Measurements from ENCODE around the gene NLRP5.

The NLRP5 gene

GRCh38 chr19:56053596-56053995 is 67.0 kb downstream of the NLRP5 start:
- no peak for TF ChIP-seq CTCF (IDR thresholded peaks at IDR 0.05)

GRCh38 chr19:56066152-56067023 is 79.8 kb downstream of the NLRP5 start:
- peak; percentile 82 for TF ChIP-seq CTCF (IDR thresholded peaks at IDR 0.05)

- TF ChIP-seq CTCF (IDR thresholded peaks at IDR 0.05): no peak
Measured at GRCh38 chr19:56069642-56070041, 83.1 kb downstream of the NLRP5 start.

DNA sequence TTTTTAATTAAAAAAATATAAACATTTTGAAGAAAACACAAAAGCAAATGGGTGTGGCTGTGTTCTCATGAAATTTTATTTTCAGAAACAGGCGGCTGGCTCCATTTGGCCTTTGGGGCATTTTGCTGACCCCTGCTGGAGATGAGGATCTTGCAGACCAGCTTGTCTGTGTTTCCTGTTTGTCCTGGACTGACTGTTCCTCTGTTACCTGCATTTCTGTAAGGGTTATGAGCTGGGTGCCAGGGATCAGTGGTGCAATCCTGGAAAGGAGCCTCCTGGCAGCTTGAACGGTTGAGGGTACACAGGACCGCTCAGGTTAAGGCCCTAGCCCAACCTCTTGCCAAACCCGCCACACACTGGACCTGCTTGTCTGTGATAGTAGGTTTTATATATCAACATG is 84.6 kb downstream of the NLRP5 start:
- TF ChIP-seq CTCF (IDR thresholded peaks at IDR 0.05): peak; percentile 44; the same call in 1 of the 2 replicates

DNA sequence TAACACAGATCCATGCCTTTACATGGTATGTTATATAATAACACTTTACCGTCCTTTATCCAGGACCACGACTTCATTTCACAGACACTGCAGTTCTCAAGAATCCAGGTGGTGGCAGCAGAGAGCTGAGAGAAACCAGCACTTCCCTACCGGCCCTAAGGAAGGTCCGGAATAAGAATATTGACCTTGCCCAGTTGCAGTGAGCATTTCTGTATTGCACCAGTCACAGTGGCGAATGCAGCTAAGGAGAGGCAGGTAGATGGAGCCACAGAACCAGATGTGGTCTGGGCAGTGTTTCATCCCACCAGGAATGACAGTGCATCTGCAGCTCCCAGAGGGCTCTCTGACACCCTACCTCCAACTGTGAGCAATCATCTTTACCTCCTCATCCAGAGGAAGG is 89.9 kb downstream of the NLRP5 start:
- peak; percentile 86 for TF ChIP-seq CTCF (IDR thresholded peaks at IDR 0.05)

- TF ChIP-seq CTCF (IDR thresholded peaks at IDR 0.05): no peak
Measured at GRCh38 chr19:56079609-56080008, 93.0 kb downstream of the NLRP5 start.

DNA sequence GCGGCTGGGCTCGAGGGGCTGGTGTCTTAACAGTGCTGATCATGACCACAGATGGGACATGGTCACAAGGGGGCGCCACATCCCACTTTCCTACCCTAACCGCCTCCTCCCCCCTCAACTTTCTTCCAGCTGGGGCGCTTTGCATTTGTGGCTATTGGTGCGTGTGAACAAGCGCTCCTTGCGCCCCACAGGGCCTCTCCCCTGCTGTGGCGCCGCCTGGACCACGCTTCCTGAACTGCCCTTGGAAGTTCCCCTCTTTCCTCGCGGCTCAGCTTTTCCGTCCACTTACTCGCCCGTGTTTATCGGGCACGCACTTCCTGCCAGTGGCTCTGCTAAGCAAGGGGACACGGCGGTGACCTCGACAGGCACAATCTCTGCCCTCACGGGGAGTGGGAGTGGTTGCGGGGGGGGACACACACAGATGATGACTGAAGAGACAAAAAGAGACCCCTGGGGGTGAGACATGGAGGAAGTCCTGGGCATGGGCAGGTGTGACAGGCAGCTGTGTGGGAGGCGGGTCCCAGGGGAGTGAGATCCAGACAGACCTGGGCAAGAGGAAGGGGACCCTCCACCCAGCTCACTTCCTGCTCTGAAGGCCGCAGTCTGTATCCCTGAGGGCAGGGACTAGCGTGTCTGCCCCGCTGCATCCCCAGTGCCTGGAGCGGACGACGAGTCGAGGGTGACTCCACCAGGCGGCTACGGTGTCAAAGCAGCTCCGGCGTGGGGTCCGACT is 94.3 kb downstream of the NLRP5 start:
- peak; percentile 39 for TF ChIP-seq CTCF (IDR thresholded peaks at IDR 0.05)
